GM19328 (cell line): ENCODE data around the gene TWSG1.
"Not testable (repeated sequence)": the region's sequence is repeated elsewhere in the genome, so short reads cannot be mapped to it uniquely, and the experiment has no call there.

Experiments
- ATAC-seq: cut with Tn5 transposase; IDR thresholded peaks from one replicate; pipeline ENCODE4 v1.9.1; 2021; ENCODE audit warnings: mild to moderate bottlenecking, moderate library complexity; ENCODE audit not compliant: unreplicated experiment

TWSG1 gene

DNA sequence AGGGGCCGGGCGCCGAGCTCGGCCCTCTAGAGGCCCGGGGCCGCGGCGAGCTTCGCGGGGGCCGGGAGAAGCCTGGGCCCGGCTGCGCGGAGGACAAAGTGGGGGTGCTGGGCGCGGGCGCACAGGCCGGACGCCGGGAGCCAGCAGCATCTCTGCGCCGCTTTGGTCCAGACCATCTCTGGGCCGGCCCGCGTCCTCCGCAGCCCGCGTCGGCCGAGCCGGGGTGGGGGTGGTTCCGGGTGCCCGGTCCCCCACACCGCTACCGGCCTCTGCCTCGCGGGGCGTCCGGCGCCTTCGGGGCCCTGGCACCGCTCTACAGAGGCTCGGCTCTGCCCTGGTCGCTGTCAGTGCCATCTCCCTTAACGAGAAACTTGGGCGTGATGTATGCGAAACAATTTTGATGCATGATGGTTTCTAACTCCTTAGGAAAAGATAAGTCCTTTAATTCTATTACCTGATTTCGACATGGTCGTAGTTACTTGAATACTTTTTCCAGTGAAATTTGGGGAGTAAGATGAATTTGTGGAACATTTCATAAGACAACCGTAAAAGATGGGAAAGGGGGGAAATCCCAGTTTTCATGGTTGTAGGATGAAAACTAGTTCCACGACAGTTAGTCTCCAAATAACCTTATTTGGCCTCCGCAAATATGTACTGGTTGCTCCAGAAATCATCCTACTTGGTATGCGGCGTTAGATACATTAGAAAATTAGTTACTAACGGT is 562 bp downstream of the TWSG1 start:
- peak; percentile 38 for ATAC-seq

DNA sequence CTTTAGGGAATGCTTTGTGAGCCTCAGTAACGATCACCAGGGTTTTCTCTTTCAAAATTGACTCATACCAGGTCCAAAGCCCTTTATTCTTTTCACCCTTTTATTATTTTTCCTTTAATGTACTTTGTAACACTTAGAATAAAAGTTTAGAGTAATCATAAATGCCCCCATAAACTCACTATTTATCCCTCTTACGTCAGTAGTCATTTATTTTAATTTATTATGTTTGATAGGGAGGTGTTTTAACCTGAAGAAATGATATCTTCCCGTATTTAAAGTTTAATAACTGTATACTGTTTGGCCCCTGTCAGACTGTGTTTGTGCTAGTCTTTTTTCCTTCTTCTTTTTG is 1.1 kb downstream of the TWSG1 start:
- no peak for ATAC-seq

DNA sequence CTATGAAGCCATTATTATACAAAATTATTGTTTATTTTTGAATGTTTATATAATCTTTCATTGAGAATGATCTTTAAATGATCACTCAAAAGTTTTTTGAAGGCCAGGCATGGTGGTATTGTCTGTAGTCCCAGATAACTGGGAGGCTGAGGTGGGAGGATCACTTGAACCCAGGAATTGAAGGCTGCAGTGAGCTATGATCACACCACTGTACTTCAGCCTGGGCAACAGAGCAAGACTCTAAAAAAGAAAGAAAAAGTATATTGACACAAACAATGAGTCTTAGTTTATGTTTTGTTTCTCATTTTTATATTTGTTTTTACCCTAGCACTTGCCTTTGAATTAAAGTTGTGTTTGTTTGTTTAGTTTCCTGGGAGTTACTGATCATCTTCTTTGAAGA is 2.3 kb downstream of the TWSG1 start:
- no peak for ATAC-seq

DNA sequence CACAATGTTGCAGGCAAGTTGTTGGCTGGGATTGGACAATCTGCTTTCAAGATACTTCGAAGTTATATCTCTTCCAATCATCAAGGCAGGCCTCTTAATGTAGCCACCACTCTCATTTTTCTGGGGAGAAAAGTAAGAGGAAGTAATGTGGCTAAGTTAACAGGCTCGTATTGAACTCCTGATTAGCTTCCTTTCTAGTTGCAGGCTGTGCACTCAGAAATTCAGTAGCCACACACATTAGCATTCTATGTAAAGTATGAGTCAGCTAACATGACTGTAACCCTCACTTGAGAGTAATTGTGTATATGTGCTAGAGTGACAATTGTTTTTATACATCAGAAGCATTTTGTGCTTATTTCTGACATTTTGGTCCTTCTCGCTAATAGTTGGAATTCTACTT is 3.3 kb downstream of the TWSG1 start:
- ATAC-seq: no peak

DNA sequence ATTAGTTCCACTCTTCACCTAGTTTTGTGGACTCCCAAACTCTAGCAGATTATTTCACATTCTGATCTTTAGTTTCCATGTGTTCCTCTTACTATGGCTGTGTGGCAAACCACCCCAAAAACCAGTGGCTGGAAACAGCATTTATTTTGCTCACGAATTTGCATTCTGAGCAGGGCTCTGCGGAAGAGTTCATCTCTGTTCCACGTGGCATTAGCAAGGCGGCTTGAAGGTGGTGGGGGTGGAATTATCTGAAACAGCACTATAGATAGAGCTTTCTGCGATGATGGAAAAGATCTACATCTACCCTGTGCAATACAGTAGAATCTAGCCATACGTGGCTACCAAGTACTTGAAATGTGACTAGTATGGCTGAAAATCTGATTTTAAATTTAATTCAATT is 5.9 kb downstream of the TWSG1 start:
- no peak for ATAC-seq

DNA sequence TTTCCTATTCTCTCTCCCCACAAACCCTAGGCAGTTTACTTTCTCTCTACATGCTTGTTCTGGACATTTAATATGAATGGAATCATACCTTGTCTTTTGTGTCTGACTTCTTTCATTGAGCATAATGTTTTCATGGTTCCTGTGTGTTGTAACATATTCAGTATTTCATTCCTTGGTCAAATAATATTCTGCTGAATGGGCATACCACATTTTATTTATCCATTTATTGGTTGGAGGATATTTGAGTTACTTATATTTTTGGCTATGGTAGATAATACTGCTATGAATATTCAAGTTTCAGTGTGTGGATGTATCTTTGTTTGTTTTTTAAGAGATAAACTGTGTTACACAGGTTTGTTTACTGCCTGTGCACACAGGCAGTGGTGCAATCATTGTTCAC is 9.0 kb downstream of the TWSG1 start:
- ATAC-seq: no peak

DNA sequence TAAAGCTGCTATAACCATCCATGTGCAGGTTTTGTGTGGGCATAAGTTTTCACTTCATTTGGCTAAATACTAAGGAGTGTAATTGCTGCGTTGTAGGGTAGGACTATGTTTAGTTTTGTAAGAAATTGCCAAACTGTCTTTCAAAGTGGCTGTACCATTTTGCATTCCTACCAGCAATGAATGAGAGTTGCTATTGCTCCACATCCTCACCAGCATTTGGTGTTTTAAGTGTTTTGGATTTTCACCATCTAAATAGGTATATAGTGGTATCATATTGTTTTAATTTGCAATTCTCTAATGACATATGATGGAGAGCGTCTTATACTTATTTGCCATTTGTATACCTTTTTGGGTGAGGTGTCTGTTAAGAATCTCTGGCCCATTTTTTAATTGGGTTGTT is 12.2 kb downstream of the TWSG1 start:
- ATAC-seq: no peak

DNA sequence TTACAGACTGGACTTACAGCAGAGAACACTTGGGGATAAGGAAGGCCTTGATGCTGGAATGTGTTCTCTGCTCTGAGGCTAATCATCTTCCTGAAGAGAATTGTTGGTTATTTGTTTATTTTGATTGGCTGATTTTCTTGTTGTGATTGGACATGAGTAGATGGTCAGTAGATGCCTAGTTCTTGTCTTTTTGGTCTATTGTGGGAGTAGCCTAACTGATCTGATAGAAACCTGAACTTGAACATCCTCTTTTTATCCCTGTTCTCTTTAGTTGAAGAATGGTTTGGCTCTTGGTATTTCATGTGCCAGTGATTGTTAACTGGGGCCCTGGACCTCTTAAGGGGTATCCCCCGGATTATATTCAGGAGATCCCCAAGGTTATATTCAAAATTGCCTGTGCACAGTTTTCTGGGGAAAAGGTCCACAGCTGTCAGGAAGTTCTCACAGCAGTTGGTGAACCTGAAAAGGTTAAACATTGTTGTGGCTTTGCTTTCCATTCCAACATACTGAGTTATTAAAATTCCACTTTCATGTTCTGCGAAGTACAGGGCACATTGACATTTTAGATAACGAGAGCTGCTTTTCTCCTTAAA is 13.6 kb downstream of the TWSG1 start:
- no peak for ATAC-seq

DNA sequence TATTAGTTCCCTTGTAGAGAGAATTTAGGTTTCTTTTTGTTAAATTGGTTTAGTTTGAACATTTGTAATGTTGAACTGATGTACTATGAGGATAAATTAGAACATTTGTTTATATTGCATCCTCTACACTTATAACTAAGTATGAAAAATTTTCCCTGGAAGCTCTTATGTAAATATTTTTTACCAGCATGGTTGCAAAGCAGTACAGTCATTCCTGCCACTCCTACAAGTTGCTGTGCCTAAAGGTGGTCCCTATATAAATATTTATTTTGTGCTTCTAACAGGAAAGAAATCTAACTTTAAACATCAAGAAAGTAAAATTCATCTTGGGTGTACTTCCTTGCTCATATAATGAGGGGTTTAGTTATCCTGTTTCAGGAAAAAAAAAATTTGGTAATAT is 14.2 kb downstream of the TWSG1 start:
- ATAC-seq: no peak

DNA sequence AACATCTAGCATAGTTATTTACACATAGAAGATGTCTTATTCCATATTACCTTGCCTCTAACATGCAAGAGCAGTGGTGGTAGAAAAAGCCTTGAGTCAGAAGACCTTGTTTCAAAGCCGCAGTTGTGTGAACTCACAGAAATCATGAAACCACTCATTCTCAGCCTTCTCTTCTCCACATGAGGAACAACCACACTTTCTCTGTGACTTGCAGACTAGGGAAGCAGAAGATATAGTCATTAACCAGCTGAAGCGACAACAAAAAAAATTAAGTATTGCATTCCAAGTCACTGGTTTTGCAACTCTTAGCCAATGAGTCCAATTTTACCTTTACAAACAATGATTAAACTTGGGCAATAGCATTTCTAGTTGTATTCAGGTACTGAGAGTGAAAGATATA is 19.0 kb downstream of the TWSG1 start:
- ATAC-seq: peak; percentile 75

DNA sequence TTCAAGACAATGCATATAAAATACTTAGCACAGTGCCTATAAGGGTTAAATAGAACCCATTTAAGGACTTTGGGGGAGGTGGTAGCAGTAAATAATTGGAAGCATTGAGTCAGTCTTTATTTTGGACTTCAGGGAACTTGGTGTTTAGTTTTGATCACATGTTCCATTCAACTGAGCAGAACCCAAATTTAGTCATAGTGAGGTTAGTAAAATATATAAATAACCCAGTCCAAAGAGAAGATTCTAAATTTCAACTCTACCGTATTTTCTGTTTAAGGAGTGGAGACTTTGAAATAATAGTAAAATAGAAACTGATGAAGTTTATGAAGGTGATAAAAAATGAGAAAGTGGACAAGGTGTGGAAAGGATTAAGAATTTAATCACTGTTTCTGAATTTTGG is 19.7 kb downstream of the TWSG1 start:
- no peak for ATAC-seq

DNA sequence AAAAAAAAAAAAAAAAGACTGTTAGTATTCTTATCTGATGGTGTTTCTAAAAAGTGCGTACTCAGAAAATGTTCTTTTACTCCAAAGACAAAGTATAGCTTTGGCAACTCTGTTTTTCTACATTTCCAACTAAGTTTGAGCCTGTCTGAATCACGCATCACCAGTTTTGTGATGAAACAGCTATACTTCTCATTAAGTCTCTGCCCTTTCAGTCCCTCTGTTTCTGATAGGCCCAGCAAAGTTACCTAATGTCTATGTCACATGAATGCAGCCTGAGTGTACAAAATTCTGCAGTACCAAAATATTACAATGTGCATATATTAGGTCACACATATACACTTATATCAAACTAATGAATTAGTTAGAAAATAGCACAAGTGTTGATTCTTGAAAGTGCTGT is 22.4 kb downstream of the TWSG1 start:
- ATAC-seq: no peak

DNA sequence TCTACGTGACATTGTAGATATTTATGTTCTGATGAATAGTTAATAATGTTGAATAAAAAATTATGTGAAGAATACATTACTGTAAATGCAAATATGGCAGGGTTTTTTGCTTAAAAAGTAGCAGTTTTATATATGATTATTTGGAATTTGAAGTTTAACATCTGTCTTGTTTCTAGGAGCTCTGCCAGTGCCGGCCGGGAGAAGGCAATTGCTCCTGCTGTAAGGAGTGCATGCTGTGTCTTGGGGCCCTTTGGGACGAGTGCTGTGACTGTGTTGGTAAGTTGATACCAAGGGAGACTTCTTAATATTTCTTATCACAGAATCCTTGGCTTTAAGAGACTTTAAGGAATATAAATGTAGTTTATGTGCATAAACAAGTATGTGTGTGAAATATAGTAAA is 25.2 kb downstream of the TWSG1 start:
- ATAC-seq: no peak

DNA sequence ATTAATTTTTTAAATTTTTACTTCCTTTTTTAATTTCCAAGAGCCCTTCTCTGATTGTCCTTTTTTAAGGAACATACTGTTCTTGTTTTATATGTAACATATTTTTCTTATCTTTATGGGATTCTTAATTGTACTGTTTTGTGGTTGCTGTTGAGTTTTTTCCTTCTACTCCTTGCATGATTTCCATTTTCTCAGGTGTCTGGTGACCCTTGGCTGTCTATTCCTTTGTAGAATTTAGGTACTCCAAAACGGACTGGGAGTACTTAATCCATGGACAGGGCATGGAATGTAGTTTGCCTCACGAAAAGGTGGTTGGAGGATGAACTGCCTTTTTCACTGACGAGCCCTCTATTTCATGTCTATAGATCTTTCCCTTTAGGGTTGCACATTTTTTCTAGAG is 26.6 kb downstream of the TWSG1 start:
- no peak for ATAC-seq

DNA sequence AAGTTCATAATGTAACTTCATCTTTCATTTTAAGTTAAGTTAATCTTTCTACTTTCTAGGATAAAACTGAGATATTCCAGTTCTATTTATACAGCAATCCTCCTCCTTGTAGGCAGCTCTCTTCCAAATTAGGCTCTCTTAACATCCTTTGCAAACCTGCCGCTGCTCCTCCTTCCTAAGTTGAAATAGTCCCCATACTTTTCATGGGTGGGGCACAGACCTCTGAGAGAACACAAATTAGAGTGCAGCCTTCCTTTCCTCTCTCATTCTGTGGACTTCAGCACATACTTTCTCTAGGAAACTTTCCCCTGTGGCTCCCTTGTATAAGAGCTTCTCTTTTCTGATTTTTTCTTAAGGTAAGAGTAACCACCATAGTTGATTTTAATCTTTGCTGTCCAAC is 28.3 kb downstream of the TWSG1 start:
- no peak for ATAC-seq

DNA sequence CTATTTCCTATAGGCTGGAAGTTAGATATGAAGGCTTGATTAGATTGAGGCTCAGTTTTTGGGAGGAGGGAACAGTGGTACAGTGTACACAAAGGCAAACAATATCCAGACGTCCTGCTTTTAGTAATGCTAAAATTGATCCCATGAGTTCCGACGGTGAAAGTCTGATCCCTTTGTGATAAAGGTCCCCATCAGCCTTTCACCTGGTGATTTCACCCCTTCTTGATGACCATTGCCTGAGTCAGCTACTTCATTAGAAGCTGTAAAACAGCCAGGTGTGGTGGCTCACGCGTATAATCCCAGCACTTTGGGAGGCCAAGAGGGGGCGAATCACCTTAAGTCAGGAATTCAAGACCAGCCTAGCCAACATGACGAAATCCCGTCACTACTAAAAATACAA is 29.7 kb downstream of the TWSG1 start:
- ATAC-seq: no peak

DNA sequence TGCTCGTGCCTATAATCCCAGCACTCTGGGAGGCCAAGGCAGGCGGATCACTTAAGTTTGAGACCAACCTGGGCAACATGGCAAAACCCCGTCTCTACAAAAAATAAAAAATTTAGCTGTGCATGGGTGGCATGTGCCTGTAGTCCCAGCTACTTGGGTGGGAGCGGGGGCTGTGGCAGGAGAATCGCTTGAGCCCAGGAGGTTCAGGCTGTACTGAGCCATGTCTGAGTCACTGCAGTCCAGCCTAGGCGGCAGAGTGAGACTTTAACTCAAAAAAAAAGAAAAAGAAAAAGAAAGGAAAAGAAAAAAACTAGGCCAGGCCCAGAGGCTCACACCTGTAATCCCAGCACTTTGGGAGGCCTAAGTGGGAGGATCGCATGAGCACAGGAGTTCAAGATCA is 30.8 kb downstream of the TWSG1 start:
- no peak for ATAC-seq

DNA sequence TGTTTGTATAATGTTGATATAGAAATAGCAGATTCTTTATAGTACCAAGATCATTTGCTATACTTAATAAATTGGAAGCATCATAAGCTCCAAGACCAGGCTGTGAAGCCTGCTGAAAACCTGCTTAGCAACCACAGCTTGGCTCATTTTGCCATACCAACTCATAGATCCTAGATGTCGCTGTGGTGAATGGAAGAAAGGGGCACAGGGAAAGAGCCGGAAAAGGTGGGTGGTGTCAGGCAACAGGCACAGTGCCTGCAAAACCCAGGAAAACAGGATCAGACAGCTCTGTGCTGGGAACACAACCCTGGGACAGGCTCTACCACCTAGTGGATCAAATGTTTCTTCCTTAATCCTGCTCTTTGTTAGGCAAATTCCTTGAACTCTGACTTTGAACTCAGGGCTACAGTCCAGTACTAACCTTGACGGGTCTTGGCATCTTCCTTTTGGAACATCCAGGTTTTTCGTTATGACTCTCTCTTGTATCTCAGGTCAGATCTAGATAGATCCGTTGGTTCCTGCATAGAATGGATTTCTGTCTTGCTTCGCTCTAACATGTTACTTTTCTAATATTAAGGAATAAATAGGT is 31.6 kb downstream of the TWSG1 start:
- ATAC-seq: no peak

DNA sequence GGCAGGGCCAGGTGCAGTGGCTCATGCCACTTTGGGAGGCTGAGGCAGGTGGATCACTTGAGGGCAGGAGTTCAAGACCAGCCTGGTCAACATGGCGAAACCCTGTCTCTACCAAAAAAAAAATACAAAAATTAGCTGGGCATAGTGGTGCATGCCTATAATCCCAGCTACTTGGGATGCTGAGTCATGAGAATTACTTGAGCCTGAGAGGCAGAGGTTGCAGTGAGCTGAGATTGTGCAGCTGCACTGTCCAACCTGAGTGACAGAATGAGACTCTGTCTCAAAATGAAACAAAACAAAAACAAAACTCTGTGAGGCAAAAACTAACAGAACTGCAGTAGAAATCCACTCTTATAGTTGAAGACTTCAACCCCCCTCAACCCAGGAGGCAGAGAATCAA is 38.7 kb downstream of the TWSG1 start:
- ATAC-seq: not testable (repeated sequence)

DNA sequence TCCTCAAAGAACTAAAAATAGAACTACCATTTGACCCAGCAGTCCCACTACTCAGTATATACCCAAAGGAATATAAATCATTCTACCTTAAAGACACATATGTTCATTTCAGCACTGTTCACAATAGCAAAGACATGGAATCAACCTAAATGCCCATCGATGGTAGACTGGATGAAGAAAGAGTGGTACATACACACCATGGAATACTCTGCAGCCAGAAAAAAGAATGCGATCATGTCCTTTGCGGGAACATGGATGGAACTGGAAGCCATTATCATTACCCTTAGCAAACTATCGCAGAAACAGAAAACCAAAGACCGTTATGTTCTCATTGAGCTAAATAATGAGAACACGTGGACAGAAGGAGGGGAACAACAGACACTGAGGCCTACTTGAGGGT is 44.5 kb downstream of the TWSG1 start:
- no peak for ATAC-seq

DNA sequence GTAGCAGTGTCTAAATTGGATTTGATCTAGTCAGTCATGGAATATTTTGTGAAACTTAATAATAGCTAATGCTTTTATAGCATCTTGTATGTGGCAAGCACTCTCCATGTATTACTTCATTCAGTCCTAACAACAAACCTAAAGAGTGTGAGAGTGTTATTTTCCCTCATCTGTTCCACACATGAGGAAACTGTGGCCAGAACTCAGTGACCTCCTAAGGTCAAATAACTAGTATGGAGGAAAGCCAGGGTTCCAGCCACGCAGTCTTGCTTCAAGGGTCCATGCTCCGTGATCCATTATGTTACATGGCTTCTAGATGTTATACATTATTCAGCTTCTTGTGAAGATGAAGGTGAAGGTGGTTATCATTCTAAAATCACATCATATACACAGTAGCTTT is 45.5 kb downstream of the TWSG1 start:
- ATAC-seq: no peak

DNA sequence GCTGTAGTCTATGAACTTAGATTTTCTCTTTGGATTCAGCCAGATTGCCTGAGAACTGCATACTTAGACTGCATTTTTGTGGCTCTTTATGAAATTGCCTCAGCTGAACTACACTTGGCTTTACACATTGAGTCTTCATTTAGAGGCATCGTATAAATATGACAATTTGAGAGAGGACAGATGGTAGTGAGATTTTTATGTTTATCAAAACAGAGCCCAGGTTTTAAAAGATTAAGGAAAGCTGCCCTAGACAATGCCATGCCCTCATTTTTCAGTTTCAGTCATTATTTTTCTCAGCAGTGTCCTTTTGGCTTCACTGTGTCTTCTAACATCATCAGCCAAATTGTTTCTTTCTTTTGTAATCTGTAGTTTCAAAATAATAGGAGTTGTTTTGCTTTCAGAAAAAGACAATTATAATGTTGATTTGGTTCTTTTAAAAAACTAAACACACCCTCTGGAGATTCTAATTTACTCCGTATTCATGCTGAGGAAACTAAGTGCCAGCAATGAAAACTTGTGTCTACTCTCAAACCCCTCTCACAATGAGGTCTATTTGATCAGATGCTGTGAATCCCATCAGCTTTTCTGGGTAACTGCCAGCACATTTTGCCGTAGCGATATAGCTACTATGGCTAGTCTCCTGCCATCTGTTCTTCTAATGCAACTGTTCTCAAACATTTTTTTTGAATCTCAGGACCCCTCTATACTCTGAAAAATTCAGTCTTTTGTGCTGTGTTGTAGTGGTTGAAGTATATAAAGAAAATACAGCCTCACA is 46.2 kb downstream of the TWSG1 start:
- no peak for ATAC-seq
